K562 (cell line): ENCODE data around the gene PPP2R3B.

Experiments
- CHD2 ChIP-seq: IDR thresholded peaks from 2 replicates; pipeline ENCODE4 v1.6.1; 2011; ENCODE audit warnings: low read depth, low read length
- NFE2 ChIP-seq: IDR thresholded peaks from 2 replicates; pipeline ENCODE4 v1.6.1; 2014; ENCODE audit warnings: antibody characterized with exemption, low read depth
- NR1H2 ChIP-seq: sonication (generic); formaldehyde crosslinking; IDR thresholded peaks from 2 replicates; pipeline ENCODE4 v1.4.0; 2020; ENCODE audit warnings: mild to moderate bottlenecking, missing genetic modification reagents
- PTBP1 ChIP-seq: fragments of 200-400 bp; formaldehyde crosslinking; IDR thresholded peaks from 2 replicates; pipeline ENCODE4 v1.6.1; 2017; ENCODE audit warnings: low read depth, low read length
- ZNF239 ChIP-seq: fragments of 250-450 bp; sonication (Bioruptor Pico); IDR thresholded peaks from 2 replicates; pipeline ENCODE4 v1.4.0; 2020; ENCODE audit warnings: mild to moderate bottlenecking

DNA sequence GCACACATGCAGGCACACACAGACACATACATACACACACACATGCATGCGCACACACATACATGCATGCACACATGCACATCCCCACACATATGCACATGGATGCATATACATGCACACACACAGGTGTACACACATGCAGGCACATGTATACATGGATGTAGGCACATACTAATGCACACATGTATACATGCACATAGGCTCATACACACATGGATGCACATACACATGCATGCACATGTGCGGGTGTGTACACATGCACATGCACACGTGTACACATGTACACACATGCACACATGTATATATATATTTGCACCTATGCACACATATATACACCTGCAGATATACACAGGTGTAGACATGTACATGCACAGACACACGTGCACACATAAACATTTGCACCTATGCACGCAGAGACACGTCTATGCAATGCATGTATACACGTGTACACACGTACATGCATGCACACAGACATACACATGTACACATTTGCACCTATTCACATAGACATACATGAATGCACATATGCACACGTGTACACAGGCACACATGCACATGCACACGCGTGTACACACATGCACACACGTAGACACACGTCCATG, 101.5 kb downstream of the PPP2R3B start:
- no peak for TF ChIP-seq CHD2
- TF ChIP-seq NFE2 = no peak
- no peak for TF ChIP-seq PTBP1
- TF ChIP-seq NR1H2 (CRISPR knock-in tag) = no peak
- no peak for TF ChIP-seq ZNF239
